Activated T-cell treated with anti-CD3 and anti-CD28 coated beads, Interleukin-2, amount 50 U/mL, for 48 hours (primary cell): ENCODE measurements around the gene TSPAN18.

Experiments
- DNase-seq, 2 experiments: peaks; one replicate each; pipeline ENCODE4 v3.0.0-alpha.2; 2020

The TSPAN18 gene

DNA sequence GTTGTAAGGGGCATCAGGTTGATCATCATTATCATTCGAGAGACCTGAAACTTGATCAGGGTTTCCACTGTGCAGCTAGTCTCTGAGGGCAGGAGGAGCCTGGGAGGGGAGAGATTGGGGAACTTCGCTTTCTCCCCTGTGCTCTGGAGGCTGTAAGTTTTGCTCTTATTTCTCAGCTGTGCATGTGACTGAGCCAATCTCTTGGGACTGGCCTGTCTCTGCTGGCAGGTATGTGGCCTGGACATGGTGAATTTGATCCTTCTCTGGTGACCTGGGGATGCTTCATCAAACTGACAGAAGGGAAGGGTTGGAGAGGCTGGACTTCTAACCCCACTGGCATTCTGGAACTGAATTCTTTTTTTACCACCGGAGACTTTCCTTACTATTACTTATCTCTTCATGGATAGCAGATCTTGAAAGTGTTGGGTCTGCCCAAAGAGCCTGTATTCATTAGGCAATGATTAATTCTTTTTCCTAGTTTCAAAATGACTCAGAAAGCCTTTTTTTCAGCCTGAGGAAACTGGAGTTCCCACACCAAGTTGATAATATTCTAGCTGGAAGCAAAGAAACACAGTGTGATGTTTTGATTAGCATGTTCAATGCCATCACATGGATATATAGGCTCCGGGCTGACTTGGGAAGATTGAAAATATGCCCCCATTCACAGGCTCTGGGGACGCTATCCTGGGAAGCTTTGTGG is 36.5 kb downstream of the TSPAN18 start:
- no peak for DNase-seq

DNA sequence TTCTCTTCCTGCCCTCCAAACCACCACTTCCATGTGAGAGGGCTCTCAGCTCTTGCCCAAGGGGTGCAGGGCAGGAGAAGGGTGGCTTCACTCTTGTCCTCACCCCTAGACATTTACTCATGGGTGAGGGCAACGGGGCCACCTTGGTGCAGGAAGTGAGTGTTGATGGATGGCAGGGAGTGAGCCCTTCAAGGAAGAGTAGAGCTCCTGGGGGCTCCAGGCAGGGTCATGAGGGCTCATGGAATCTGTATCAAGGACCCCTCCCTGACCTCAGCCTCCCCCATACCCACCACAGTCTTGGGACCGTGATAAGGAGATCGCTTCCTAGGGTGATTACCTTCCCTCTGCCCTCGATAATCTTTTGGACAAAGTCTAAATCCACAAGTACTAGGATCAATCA is 37.8 kb downstream of the TSPAN18 start:
- DNase-seq, result no peak

DNA sequence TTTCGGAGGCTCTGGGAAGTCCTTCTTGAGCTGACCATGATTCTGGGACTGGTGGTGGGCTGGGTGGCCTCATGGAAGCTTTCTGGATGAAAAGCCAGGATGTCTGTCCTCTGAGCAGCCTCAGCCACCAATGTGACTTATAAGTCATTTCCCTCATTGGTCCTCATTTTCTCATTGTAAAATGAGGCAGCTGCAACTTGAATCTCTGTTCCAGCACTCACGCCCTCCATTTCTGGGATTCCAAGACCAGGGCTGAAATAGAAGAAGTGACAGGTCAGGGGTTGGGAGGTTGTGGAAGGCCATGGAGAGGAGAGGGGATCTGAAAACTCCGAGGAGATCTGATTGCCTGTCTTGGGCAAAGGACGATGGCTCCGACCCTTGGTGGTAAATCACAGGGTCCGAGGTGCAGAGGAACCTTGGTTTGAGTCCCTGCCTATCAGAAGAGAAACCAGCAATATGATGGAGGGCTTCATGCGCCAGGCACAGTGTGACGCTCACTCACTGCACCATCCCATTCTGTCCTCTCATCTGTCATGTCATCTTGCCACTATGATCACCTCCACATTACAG is 38.3 kb downstream of the TSPAN18 start:
- no peak for DNase-seq

DNA sequence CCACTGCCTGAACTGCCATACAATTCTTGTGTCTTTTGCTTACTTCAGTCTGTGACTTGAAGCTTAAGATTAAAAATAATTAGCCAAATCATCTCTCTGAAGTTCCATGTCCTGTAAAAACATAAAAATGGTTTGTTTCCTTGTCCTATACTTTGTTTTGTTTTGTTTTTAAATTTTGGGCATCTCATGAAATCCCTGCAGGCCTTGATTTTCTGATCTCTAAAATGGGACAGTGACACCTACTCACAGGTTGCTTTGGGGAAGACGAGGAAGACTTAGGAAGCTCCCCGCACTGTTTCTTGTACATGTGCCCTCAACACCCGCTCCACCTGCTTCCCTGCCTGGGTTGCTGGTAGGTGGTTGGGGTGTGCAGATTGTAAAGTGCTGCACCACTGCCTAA is 38.9 kb downstream of the TSPAN18 start:
- no peak for DNase-seq

DNA sequence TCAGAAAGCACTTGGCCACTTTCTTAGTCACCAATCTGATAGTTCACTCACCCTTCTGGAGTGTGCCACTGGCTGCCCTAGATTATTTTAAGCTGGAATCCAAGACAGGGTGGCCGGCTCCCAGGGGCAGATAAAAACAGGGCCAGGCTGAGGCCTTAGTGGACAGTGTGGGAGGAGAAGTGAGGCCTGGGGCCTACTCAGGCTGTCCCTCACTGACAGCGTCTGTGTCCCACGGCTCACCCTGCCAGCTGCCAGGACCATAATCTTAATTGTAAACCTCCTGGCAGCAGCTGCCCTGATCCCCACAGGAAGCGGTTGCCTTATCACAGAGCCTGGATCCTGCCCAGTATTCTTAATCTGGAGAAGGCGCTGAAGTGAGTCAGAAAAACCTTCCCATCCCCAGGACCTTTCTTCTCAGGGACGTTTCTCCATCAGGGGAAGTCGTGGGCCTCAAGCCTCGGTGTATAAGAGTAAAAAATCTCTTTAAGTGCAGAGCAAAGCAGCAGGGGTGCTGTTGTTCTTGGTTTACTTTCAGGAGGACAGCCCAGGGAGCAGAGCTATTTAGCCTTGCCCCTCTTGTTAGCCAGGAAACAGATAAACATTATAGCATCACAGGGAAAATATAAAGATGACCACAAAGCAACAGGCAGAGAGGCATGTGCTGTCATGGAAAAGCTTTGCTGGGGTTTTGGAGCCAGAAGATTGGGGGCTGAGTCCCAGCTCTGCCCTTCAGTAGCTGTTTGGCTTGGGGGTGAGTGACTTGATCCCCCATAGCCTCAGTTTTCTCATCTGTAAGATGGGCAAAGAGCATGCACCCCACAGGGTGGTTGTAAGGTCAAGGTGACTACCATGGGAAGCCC is 39.6 kb downstream of the TSPAN18 start:
- no peak for DNase-seq

DNA sequence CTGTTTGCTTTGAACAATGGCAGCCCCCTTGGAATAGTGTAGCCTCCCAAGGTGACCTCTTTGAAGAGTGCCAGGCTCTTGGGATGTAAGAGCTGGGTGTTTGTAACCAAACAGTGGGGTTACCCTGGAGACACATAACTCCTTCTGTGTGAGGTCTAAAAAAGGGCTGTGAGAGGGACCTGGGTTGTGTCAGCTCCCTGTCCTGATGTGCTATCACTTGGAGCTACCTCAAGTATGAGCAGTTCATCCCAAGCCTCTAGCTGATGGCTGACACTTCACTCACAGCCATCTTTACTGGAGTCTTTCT is 40.2 kb downstream of the TSPAN18 start:
- DNase-seq, result no peak

DNA sequence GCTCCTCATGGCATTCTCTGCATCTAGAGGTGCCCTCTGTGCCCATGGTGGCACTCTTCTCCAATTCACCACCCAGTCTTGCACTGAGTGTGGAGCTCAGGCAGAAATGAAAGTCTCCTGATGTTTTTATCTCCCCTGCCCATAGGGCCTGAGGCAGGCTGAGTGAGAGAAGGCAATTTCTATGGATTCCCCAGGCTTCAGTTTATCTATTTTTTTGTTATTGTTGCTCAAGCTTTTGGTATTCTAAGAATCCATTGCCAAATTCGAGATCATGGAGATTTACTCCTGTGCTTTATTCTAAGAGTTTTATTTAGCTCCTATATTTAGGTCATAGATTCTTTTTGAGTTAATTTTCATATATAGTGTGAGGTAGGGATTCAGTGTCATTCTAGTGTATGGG is 40.7 kb downstream of the TSPAN18 start:
- no peak for DNase-seq

DNA sequence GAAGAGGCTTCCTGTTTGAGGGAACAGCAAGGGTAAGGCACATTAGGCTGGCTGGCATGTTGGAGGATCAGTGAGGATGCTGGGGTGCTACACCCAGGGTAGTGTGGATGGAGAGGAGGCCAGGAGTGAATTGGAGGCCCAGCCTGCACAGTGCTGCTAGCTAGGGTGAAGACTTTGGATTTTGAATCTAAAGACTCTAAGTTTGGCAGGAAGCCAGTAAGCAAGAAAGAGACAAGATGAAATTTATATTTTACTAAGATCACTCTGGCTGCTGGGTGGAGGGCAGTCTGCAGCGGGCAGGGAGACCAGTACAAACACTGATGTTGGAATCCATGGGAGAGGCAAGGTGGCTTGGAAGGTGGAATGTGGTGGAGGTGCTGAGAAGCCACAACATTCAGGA is 43.6 kb downstream of the TSPAN18 start:
- DNase-seq, result no peak

DNA sequence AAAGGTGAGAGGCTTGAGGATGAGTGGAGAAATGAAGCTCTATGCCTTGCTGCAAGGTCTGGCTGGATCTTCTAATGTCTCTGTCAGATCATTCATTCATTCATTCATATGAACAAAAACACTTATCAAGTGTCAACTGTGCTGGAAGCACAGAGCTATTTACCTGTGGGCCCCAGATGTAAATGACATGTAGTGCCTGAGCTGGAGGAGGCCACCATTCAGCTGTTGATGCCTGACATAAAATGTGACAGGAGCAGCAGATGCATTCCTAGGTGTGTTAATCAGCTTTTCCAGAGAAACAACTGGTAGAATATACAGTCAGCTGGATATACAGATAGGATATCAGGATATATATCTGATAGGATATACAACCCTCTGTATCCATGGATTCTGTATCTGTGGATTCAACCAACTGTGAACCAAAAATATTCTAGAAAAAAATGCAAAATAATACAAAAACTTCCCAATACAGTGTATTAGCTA is 44.5 kb downstream of the TSPAN18 start:
- no peak for DNase-seq

DNA sequence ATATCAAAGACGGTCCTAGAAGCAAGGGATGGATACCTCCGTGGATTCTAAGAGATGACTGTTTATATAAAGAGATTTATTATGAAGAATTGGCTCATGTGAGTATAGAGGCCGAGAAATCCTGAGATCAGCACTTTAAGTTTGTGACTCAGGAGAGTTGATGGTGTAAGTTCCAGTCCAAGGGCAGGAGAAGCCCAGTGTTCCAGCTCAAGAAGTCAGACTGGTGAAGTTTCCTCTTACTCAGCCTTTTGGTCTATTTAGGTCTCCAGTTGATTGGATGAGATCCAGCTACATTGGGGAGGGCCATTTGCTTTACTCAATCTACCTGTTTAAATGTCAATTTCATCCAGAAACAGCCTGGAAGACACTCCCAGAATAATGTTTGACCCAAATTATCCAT is 45.1 kb downstream of the TSPAN18 start:
- no peak for DNase-seq

DNA sequence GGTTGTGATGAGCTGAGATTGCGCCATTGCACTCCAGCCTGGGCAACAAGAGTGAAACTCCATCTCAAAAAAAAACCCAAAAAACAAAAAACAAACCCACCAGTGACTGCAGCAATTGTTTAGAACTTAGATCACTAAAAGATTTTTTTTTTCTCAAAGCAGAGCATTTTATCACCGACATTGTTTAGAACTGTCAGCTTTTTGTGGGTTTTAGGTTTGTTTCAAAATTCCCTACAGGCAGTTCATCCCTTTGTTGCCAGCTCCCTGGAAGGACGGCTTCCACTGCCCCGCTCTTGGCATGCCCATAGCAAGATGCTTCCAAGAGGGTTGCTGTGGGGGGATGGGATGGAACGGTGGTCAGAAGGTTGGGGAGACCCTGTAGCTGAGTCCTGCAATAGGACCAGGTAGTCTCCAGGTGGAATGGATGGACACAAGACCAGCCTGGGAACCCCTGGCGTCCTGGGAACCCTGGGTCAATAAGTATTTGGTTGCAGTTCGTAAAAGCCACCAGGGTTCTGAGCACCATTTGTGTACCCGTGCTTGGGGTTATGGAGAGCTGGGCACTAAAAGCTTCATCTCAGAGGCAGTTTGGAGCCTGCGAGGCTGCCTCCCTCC is 46.7 kb downstream of the TSPAN18 start:
- no peak for DNase-seq

DNA sequence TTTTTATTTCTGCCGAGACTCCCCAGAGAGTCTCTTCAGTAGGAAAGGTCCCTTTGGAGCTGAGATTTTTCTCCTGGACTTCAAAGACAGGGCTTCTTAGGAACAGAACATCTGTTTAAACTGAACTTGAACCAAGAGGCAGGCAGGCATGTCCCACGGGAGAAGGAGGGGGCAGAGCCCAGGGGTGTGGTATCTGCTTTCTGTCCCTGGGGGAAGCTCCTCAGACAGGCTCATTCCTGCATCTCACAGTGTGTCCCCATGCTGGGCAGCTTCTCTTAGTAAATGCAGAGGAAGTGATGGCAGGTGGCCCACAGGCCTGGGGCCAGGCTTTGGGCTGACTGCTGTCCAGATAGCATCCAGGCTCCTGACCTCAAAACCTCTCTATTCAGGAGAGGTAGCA is 47.3 kb downstream of the TSPAN18 start:
- no peak for DNase-seq

DNA sequence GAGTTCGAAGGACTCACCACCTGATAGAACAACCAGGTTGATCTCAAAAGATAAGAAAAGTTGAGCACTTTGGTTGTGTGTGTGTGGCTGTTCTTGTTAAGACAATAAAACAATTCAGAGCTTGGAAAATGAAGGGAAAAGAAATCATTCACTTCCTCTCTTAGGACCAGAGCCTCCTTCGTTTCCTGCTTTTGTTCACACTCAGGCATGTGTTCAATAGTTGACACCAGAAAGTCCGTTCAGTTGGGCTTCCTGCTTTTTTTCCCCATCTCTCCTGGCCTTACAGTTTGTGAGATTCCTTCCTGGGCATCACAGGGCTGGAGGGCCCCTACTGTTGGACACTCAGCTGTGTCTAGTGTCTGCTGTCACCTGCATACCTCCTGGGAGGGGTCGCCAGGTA is 48.0 kb downstream of the TSPAN18 start:
- no peak for DNase-seq

DNA sequence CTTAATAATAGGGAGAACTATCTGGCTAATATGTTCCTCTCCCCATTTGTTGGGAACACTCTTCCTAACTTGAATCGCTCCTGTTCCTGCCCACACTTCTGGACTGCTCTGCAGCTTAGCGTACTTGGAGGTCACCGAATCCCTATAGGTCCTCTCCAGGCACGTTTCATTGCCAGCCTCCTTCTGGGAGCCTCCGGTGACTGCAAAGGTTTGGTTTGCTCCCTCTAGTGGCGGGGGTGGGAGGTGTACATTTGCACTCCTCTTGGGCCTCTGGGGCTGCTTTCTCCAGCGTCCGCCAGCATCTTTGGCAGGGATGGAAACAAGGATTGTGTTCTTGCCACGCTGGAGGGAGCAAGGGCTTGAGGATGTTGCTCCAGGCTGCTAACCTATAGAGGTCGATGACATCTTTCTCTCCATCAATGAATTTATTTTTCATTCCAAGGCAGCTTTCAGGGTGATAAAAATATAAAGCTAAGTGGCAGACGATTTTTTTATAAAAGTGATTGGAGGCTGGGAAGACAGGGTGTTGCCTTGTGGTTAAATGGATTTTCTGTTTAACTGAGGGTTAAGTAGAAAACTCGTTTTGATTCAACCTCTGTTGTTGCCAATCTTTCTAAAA is 48.7 kb downstream of the TSPAN18 start:
- DNase-seq, result peak; percentile 78 to 80

DNA sequence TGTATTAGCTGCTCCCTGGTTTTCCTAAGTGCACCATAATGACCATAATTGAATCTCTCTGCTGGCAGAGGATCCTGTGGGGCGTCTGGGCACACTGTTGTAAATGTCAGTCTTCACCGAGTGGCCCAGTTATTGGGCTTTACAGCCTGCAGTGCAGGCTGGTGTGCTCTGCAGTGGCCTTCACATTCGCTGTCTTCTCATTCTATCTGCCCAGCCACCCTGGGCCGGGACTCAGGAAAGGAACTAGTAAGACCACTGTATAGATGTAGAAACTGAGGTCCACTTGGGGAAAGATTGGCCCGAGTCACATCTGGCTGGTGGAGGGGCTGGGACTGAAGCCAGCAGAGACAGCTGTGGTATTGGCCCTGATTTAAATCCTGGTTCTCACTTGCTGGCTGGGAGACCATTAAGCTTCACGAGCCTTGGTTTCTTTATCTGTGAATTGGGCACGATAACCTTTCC is 49.3 kb downstream of the TSPAN18 start:
- no peak for DNase-seq

DNA sequence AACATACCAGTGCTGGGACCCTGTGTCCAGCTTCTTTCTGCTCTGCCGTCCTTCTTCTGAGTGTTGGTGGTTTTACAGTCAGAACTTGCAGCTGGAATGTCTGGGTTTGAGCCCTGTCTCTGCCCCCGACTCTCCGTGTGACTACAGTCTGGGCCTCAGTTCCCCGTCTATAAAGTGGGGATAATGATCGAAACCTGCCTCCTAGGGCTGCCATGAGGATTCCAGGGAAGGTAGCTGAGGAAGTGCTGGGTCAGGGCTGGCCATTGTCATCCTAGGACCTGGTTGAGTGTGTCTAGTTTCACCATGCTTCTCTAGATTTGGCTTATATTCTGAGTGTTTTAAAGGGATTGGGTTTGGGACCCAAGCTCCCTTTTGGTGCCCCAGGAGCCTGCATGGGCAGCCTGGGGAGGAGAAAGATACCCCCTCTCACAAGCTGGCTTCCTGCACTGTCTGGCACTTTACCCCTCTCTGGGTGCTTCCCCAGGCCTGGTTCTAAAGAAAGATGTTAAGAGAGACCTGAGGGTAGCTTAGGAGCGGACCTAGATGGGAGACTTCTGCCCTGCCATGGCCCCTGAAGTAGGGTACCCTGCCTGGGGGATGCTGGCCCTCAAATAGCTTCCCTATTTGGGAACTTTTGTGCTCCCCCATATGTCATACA is 49.9 kb downstream of the TSPAN18 start:
- no peak for DNase-seq

DNA sequence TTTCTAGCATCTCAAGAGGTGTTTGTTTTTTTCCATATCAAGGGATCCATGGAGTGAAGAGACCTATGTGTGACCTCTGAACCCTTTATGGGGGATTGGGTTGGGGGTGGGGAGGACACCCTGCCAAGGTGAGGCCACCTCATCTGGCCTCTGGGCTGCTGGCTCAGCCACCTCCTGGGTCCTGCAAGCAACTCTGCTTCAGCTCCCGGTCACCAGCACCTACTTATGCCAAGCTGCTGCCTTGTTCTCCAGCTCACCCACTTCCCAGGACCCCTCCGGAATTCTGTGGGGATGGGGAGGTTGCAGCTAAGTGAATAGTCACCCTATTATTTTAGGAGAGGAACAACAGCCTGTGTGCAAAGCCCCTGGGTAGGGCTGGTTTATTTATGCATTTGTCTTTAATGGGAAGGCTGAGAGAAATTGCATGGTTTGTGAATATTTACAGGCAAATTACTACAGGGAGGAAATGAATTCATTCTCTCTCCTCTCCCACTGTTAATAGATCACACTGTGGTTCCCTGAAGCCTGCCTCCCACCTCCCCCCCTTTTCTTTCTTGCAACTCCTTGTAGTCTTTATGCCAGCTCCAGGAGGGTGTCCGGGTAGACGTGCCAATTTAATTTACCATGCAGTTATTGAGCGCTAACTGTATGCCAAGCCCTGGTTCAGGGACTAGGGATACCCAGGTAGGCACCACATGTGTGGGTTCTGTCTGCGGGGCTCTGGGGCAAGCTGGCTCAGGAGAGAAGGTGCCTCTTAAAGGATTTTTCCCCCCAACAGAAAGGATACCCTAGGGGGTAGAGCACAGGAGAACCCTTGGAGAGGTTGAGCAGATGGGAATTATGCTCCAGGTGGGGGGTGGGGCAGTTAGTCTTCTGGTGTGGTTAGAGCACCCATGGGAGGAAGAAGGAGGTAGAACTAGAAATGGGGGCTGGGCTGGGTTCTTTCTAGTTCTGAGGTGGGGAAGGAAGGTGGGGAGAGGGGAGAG is 50.7 kb downstream of the TSPAN18 start:
- no peak for DNase-seq

DNA sequence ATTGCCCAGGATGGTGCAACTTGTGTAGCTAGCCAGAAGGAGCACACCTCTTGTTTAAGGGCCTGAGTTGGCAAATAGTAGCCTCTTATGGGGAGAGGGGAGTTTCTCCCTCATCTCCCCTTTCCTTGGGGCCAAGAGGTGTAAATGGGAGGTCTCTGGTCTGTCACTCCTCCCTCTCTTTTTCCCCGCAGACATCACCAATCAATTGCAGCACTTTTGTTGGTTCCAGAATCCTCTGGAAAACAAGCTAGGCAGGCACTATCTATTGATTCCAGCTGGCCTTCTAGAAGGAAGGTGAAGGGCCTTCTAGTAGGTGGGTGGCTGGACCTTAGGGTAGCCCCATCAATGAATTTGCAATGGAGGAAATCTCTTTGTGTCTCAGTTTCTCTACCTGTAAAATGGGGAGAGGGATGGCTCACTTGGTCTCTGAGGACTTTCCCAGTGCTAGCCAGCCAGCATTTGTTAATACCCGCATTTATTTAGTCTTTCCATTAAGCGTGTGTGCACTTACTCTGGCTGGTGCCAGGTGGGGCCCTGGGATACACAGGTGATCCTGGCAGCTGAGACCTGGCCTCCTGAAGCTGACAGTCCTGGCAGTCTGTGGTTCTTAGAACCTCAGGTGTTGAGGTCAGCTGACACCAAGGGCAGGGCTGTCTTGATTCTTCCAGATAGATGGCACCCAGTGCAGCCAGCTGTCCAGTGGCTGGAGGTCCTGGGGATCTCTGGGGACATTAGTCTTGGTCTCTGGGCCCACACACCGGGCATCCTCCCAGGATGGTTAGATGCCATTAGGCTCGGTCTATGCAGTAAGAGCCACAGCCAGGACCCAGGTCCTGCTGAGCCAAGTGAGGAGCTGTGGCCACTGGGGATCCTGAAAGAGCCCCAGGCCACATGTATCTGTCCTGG is 51.7 kb downstream of the TSPAN18 start:
- DNase-seq, result no peak

DNA sequence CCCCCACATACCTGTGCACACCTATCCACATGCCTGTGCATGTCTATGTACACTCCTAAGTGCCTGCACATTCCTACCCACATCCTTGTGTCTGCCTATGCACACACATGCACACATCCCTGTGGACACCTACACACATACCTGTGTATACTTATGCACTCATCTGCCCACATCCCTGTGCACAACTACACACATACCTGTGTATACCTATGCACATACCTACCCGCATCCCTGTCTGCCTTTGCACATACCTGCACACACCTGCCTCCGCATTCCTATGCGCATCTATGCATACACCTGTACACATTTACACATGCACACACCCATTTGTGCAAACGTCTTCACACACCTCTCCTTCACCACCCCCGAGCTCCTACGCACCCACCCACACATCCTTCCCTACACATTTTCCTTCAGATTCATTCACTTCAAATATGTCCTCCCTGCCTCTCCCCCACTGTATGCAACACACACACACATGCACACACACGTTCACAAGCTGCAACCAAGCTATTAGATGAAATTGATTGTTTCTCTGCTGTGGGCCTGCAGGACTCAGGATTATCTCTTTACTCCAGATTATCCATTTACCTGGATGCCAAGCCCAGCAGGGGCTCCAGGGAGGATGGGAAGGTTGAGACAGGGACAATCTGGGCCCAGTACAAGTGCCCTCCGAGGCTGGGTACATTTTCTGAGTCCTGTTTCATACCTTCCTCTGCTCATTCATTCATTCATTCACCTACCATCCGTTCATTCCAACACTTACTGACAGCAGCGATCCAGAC is 53.2 kb downstream of the TSPAN18 start:
- no peak for DNase-seq
